Keratinocyte (primary cell): ENCODE data around the gene ZBTB7B.
"Not testable (repeated sequence)": the region's sequence is repeated elsewhere in the genome, so short reads cannot be mapped to it uniquely, and the experiment has no call there.

Source experiments
- EZH2 ChIP-seq: IDR thresholded peaks from one replicate; pipeline ENCODE4 v1.6.1; 2012; ENCODE audit warnings: inconsistent platforms, mild to moderate bottlenecking, low read length, moderate library complexity
- TF ChIP-seq, protein P1 (sequence below), 3 experiments: IDR thresholded peaks in 1 of 3; conservative IDR thresholded peaks in 1 of 3; optimal IDR thresholded peaks in 1 of 3; 2 replicates in 2 of 3; 3 replicates in 1 of 3; pipeline versions ENCODE3 to v1.5.1; 2011; ENCODE audit warnings: low read length in 3 of 3, mild to moderate bottlenecking in 3 of 3, moderate library complexity in 2 of 3, control low read depth in 1 of 3, inconsistent platforms in 1 of 3; ENCODE audit not compliant: insufficient read depth in 2 of 3; ENCODE audit errors: extremely low read depth in 1 of 3

DNA sequence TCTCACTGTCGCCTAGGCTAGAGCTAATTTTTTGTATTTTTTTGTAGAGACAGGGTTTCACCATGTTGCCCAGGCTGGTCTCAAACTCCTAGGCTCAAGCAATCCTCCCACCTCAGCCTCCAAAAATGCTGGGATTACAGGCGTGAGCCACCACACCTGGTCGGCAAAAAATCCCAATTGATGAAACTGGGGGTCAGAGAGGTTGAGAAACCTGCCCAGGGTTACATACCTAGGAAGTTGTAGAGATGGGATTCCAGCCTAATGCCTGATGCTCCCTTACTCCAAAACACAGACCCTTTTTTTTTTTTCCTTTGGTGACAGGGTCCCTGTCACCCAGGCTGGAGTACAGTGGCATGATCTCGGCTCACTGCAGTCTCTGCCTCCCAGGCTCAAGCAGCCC, 15.9 kb upstream of the ZBTB7B start:
- TF ChIP-seq, protein P1, sequence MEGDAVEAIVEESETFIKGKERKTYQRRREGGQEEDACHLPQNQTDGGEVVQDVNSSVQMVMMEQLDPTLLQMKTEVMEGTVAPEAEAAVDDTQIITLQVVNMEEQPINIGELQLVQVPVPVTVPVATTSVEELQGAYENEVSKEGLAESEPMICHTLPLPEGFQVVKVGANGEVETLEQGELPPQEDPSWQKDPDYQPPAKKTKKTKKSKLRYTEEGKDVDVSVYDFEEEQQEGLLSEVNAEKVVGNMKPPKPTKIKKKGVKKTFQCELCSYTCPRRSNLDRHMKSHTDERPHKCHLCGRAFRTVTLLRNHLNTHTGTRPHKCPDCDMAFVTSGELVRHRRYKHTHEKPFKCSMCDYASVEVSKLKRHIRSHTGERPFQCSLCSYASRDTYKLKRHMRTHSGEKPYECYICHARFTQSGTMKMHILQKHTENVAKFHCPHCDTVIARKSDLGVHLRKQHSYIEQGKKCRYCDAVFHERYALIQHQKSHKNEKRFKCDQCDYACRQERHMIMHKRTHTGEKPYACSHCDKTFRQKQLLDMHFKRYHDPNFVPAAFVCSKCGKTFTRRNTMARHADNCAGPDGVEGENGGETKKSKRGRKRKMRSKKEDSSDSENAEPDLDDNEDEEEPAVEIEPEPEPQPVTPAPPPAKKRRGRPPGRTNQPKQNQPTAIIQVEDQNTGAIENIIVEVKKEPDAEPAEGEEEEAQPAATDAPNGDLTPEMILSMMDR (optimal IDR thresholded peaks at IDR 0.05 in 1 of 3, IDR thresholded peaks at IDR 0.05 in 1 of 3, conservative IDR thresholded peaks at IDR 0.05 in 1 of 3; ENCODE audit: extremely low read depth in 1 of 3, insufficient read depth in 2 of 3, low read length in 3 of 3): not testable (repeated sequence)
- TF ChIP-seq EZH2: not testable (repeated sequence)
